ENCODE data around the gene NTRK3. TPM values are rescaled to one million over a fixed set of nuclear protein-coding genes. Genes with fewer than 3 reads are reported as not detected.

Gene NTRK3
- polyA plus RNA-seq, 1 donor (not counting 4 experiments of a cell fraction or from before 2014, with no cell fraction given), result not detected

- no peak overlapping the region for H3K4me2 ChIP-seq (ENCODE audit: control insufficient read depth, extremely low read depth, insufficient read depth, low read depth, low read length)
- H3K9me3 ChIP-seq (ENCODE audit: control insufficient read depth, low read depth, low read length), result peaks cover 3% of the 10 kb centered on the region
- H3K27me3 ChIP-seq (ENCODE audit: control insufficient read depth, extremely low read depth, insufficient read depth, low read length), result no peaks in the 10 kb centered on the region
- H3K27ac ChIP-seq (ENCODE audit: control insufficient read depth, insufficient read depth, low read length), result no peak overlapping the region
- DNase-seq (ENCODE audit: low read depth, low spot score) (no peak), FAIRE-seq (no peak)
- no peaks in the 10 kb centered on the region for H3K36me3 ChIP-seq (ENCODE audit: control insufficient read depth in 2 of 2, extremely low read depth in 1 of 2, insufficient read depth in 2 of 2, low read length in 2 of 2)
- H2AFZ ChIP-seq (ENCODE audit: control insufficient read depth, low read length), result no peak overlapping the region
- H4K20me1 ChIP-seq (ENCODE audit: control insufficient read depth, extremely low read depth, insufficient read depth, low read length), result no peaks in the 10 kb centered on the region
- no peaks in the 10 kb centered on the region for H3K79me2 ChIP-seq (ENCODE audit: control insufficient read depth, insufficient read depth, low read length)
- dilution Hi-C loops (cut with MboI; ENCODE audit: extremely low pct_ligation_motif_present, low sequenced_read_pairs), result no loop called here
- no peak overlapping the region for H3K4me3 ChIP-seq (ENCODE audit: control insufficient read depth in 2 of 3, extremely low read depth in 1 of 3, insufficient read depth in 2 of 3, low read depth in 1 of 3, low read length in 3 of 3)
- no peak overlapping the region for H3K9ac ChIP-seq (ENCODE audit: control insufficient read depth, extremely low read depth, insufficient read depth, low read length)
- H3K4me1 ChIP-seq (ENCODE audit: control insufficient read depth, extremely low read depth, insufficient read depth, low read length), result no peaks in the 10 kb centered on the region
- no peaks in the 10 kb centered on the region for H3K9me1 ChIP-seq (ENCODE audit: control insufficient read depth, extremely low read depth, insufficient read depth, low read length)
- no peak for TF ChIP-seq EZH2 (IDR thresholded peaks at IDR 0.05; ENCODE audit: low read length)
- TF ChIP-seq CTCF (optimal IDR thresholded peaks at IDR 0.05 in 1 of 3, IDR thresholded peaks at IDR 0.05 in 1 of 3, conservative IDR thresholded peaks at IDR 0.05 in 1 of 3; ENCODE audit: extremely low read depth in 1 of 3, insufficient read depth in 2 of 3, low read length in 3 of 3), result no peak
These were observed 71.0 kb downstream of the NTRK3 start for GRCh38 chr15:88185584-88185983.

- Histone ChIP-seq H3K9me1 (ENCODE audit: control insufficient read depth, extremely low read depth, insufficient read depth, low read length) (no peaks in the 10 kb centered on the region), H3K4me1 (ENCODE audit: control insufficient read depth, extremely low read depth, insufficient read depth, low read length) (no peaks in the 10 kb centered on the region), H3K4me3 (ENCODE audit: control insufficient read depth in 2 of 3, extremely low read depth in 1 of 3, insufficient read depth in 2 of 3, low read depth in 1 of 3, low read length in 3 of 3) (no peak overlapping the region), H3K9ac (ENCODE audit: control insufficient read depth, extremely low read depth, insufficient read depth, low read length) (no peak overlapping the region), H2AFZ (ENCODE audit: control insufficient read depth, low read length) (no peak overlapping the region), H3K27me3 (ENCODE audit: control insufficient read depth, extremely low read depth, insufficient read depth, low read length) (no peaks in the 10 kb centered on the region), H3K4me2 (ENCODE audit: control insufficient read depth, extremely low read depth, insufficient read depth, low read depth, low read length) (no peak overlapping the region), H3K9me3 (ENCODE audit: control insufficient read depth, low read depth, low read length) (peaks cover 3% of the 10 kb centered on the region), H3K79me2 (ENCODE audit: control insufficient read depth, insufficient read depth, low read length) (no peaks in the 10 kb centered on the region), H3K27ac (ENCODE audit: control insufficient read depth, insufficient read depth, low read length) (no peak overlapping the region), H4K20me1 (ENCODE audit: control insufficient read depth, extremely low read depth, insufficient read depth, low read length) (no peaks in the 10 kb centered on the region), H3K36me3 (ENCODE audit: control insufficient read depth in 2 of 2, extremely low read depth in 1 of 2, insufficient read depth in 2 of 2, low read length in 2 of 2) (no peaks in the 10 kb centered on the region)
- dilution Hi-C loops (cut with MboI; ENCODE audit: extremely low pct_ligation_motif_present, low sequenced_read_pairs), result no loop called here
- FAIRE-seq, result no peak
- DNase-seq (ENCODE audit: low read depth, low spot score), result no peak
- no peak for TF ChIP-seq EZH2 (IDR thresholded peaks at IDR 0.05; ENCODE audit: low read length)
- no peak for TF ChIP-seq CTCF (optimal IDR thresholded peaks at IDR 0.05 in 1 of 3, IDR thresholded peaks at IDR 0.05 in 1 of 3, conservative IDR thresholded peaks at IDR 0.05 in 1 of 3; ENCODE audit: extremely low read depth in 1 of 3, insufficient read depth in 2 of 3, low read length in 3 of 3)
These were observed 74.9 kb downstream of the NTRK3 start for GRCh38 chr15:88181613-88182012.
